Measurements from ENCODE around the gene LIN7A.

Gene LIN7A

DNA sequence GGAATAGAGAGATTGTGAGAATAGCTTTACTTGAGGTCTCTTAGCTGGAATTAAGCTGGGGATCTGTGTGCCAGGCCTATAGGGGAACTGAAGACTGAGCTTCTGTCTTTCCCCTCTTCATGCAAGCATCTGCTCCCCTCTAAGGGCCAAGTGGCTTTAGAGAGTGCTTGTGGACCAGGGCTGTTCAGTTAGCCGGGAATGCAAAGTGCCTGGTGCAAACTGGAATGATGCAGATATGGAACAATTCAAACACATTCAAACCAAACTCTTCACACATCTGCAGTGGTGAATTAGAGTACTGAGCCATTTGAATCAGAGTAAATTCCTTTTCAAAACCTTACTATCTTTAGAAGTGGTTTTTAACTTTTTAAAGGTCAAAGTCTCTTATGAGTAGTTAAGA lies 99.0 kb downstream of the LIN7A start:
- Histone ChIP-seq H3K4me1 (ENCODE audit: insufficient read depth, low read length, poor library complexity, severe bottlenecking) (no peaks in the 10 kb centered on the region), H2AFZ (ENCODE audit: low read length) (no peak overlapping the region), H3K27me3 (ENCODE audit: insufficient read depth, low read length, poor library complexity, severe bottlenecking) (no peaks in the 10 kb centered on the region), H4K20me1 (ENCODE audit: insufficient read depth, low read length, poor library complexity, severe bottlenecking) (no peaks in the 10 kb centered on the region), H3K9me3 (ENCODE audit: insufficient read depth, low read depth, low read length) (no peaks in the 10 kb centered on the region), H3K4me2 (ENCODE audit: low read depth, low read length, poor library complexity, severe bottlenecking) (no peak overlapping the region), H3K36me3 (ENCODE audit: insufficient read depth, low read length) (no peaks in the 10 kb centered on the region), H3F3A (ENCODE audit: low read depth) (no peaks in the 10 kb centered on the region), H3K9ac (ENCODE audit: low read depth, low read length, poor library complexity, severe bottlenecking) (no peak overlapping the region), H3K4me3 (ENCODE audit: low read length, poor library complexity, severe bottlenecking) (no peak overlapping the region), H3K79me2 (ENCODE audit: insufficient read depth, low read length) (no peaks in the 10 kb centered on the region), H3K9me2 (replicated peaks; ENCODE audit: low read depth, low read length) (no peaks in the 10 kb centered on the region)
- TF ChIP-seq, protein P1, sequence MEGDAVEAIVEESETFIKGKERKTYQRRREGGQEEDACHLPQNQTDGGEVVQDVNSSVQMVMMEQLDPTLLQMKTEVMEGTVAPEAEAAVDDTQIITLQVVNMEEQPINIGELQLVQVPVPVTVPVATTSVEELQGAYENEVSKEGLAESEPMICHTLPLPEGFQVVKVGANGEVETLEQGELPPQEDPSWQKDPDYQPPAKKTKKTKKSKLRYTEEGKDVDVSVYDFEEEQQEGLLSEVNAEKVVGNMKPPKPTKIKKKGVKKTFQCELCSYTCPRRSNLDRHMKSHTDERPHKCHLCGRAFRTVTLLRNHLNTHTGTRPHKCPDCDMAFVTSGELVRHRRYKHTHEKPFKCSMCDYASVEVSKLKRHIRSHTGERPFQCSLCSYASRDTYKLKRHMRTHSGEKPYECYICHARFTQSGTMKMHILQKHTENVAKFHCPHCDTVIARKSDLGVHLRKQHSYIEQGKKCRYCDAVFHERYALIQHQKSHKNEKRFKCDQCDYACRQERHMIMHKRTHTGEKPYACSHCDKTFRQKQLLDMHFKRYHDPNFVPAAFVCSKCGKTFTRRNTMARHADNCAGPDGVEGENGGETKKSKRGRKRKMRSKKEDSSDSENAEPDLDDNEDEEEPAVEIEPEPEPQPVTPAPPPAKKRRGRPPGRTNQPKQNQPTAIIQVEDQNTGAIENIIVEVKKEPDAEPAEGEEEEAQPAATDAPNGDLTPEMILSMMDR (conservative IDR thresholded peaks at IDR 0.05; ENCODE audit: low read length), result no peak
- TF ChIP-seq EZH2phosphoT487 (IDR thresholded peaks at IDR 0.05; ENCODE audit: borderline replicate concordance), result no peak

DNA sequence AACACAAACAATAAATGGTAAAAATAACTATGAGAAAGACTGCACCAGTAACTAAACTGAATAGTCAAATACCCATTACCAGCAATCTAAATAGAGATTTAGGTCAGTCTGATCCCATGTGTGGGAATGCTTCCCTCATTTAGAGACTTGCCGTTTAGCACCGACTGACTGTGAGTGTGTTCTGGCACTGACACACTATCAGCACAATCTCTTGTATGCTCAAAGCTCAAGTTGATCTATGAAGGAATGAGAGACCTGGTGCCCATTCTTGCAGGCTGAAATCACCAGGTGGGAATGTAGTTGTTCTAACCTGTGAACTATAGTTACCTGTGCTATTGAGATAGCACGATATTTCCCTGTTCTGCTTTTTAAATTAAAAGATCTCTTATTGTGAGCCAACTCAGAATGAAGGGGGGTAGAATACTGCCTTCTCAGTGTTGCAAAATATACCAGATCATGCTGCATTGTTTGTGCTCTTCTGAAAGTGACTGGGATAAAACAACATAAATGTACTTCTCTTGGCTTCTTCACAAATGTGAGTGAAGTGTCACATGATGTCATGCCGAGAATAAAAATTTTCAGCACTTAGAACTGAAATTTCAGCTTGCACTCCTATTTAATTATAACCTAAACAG lies 99.6 kb downstream of the LIN7A start:
- Histone ChIP-seq H3K36me3 (ENCODE audit: insufficient read depth, low read length) (no peaks in the 10 kb centered on the region), H3K9ac (ENCODE audit: low read depth, low read length, poor library complexity, severe bottlenecking) (no peak overlapping the region), H3K9me2 (replicated peaks; ENCODE audit: low read depth, low read length) (no peaks in the 10 kb centered on the region), H3F3A (ENCODE audit: low read depth) (no peaks in the 10 kb centered on the region), H3K9me3 (ENCODE audit: insufficient read depth, low read depth, low read length) (no peaks in the 10 kb centered on the region), H2AFZ (ENCODE audit: low read length) (no peak overlapping the region), H3K4me2 (ENCODE audit: low read depth, low read length, poor library complexity, severe bottlenecking) (no peak overlapping the region), H3K27me3 (ENCODE audit: insufficient read depth, low read length, poor library complexity, severe bottlenecking) (no peaks in the 10 kb centered on the region), H3K79me2 (ENCODE audit: insufficient read depth, low read length) (no peaks in the 10 kb centered on the region), H4K20me1 (ENCODE audit: insufficient read depth, low read length, poor library complexity, severe bottlenecking) (no peaks in the 10 kb centered on the region), H3K4me3 (ENCODE audit: low read length, poor library complexity, severe bottlenecking) (no peak overlapping the region), H3K4me1 (ENCODE audit: insufficient read depth, low read length, poor library complexity, severe bottlenecking) (no peaks in the 10 kb centered on the region)
- no peak for TF ChIP-seq EZH2phosphoT487 (IDR thresholded peaks at IDR 0.05; ENCODE audit: borderline replicate concordance)
- TF ChIP-seq, protein P1 (conservative IDR thresholded peaks at IDR 0.05; ENCODE audit: low read length), result no peak

DNA sequence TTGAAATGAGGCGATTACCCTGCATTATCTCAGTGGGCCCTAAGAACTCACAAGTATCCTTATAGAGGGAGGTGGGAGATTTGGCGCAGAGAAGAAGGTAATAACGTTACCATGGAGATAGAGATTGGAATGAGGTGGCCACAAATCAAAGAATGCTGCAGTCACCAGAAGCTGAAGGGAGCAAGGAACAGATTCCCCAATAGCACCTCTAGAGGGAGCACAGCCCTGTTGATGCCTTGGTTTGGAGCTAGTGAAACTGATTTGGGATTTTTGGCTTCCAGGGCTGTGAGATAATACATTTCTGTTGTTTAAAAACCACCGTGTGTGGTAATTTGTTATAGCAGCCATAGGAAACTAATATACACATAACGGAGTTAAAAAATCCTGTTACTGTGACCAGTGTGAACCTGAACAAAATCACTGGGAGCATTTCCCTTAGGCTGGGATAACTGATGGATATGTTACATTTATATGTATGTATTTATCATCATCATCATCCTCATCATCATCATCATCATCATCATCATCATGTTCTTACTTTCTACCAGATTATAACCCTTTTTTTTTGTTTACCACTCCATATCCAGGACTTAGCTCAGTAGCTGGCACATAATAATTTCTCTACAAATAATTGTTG lies 100.3 kb downstream of the LIN7A start:
- Histone ChIP-seq H3K9me3 (ENCODE audit: insufficient read depth, low read depth, low read length) (no peaks in the 10 kb centered on the region), H3K4me2 (ENCODE audit: low read depth, low read length, poor library complexity, severe bottlenecking) (no peak overlapping the region), H3K36me3 (ENCODE audit: insufficient read depth, low read length) (no peaks in the 10 kb centered on the region), H3F3A (ENCODE audit: low read depth) (no peaks in the 10 kb centered on the region), H3K4me3 (ENCODE audit: low read length, poor library complexity, severe bottlenecking) (no peak overlapping the region), H3K9me2 (replicated peaks; ENCODE audit: low read depth, low read length) (no peaks in the 10 kb centered on the region), H3K79me2 (ENCODE audit: insufficient read depth, low read length) (no peaks in the 10 kb centered on the region), H4K20me1 (ENCODE audit: insufficient read depth, low read length, poor library complexity, severe bottlenecking) (no peaks in the 10 kb centered on the region), H3K4me1 (ENCODE audit: insufficient read depth, low read length, poor library complexity, severe bottlenecking) (no peaks in the 10 kb centered on the region), H3K9ac (ENCODE audit: low read depth, low read length, poor library complexity, severe bottlenecking) (no peak overlapping the region), H3K27me3 (ENCODE audit: insufficient read depth, low read length, poor library complexity, severe bottlenecking) (no peaks in the 10 kb centered on the region), H2AFZ (ENCODE audit: low read length) (no peak overlapping the region)
- TF ChIP-seq, protein P1 (conservative IDR thresholded peaks at IDR 0.05; ENCODE audit: low read length), result peak; percentile 33; the same call in 1 of the 2 replicates
- TF ChIP-seq EZH2phosphoT487 (IDR thresholded peaks at IDR 0.05; ENCODE audit: borderline replicate concordance), result no peak
